DMS153 treated with DMSO at 0.1 percent for 48 hours (cell line): ENCODE measurements around the gene LRP6.
"Not testable (repeated sequence)": the region's sequence is repeated elsewhere in the genome, so short reads cannot be mapped to it uniquely, and the experiment has no call there.

ENCODE experiments used
- DNase-seq: peaks from one replicate; lab custom pipeline; 2025; ENCODE audit not compliant: unreplicated experiment; lab: John Stamatoyannopoulos, UW

Gene LRP6

GRCh38 chr12:12127304-12127703 lies 139.5 kb downstream of the LRP6 start:
- no peak for DNase-seq

GRCh38 chr12:12126551-12126950 lies 140.3 kb downstream of the LRP6 start:
- DNase-seq: no peak

GRCh38 chr12:12123036-12123604 lies 143.7 kb downstream of the LRP6 start:
- no peak for DNase-seq

- no peak for DNase-seq
Observed at GRCh38 chr12:12121061-12121460, 145.8 kb downstream of the LRP6 start.

GRCh38 chr12:12116677-12117076 lies 150.2 kb downstream of the LRP6 start:
- no peak for DNase-seq

- no peak for DNase-seq
Observed at GRCh38 chr12:12115514-12115913, 151.3 kb downstream of the LRP6 start.

GRCh38 chr12:12110923-12111555 lies 155.8 kb downstream of the LRP6 start:
- DNase-seq: not testable (repeated sequence)

- DNase-seq: no peak
Observed at GRCh38 chr12:12108441-12109058, 158.3 kb downstream of the LRP6 start.

- no peak for DNase-seq
Observed at GRCh38 chr12:12107678-12108077, 159.2 kb downstream of the LRP6 start.

- no peak for DNase-seq
Observed at GRCh38 chr12:12099102-12099501, 167.7 kb downstream of the LRP6 start.

- DNase-seq: no peak
Observed at GRCh38 chr12:12098691-12099015, 168.2 kb downstream of the LRP6 start.

GRCh38 chr12:12097891-12098690 lies 168.8 kb downstream of the LRP6 start:
- no peak for DNase-seq

- DNase-seq: no peak
Observed at GRCh38 chr12:12095021-12095420, 171.8 kb downstream of the LRP6 start.

GRCh38 chr12:12094481-12094880 lies 172.4 kb downstream of the LRP6 start:
- DNase-seq: no peak

- DNase-seq: peak; percentile 56
Observed at GRCh38 chr12:12091977-12092663, 174.7 kb downstream of the LRP6 start.

- no peak for DNase-seq
Observed at GRCh38 chr12:12091071-12091470, 175.8 kb downstream of the LRP6 start.

- DNase-seq: no peak
Observed at GRCh38 chr12:12088761-12089160, 178.1 kb downstream of the LRP6 start.

- no peak for DNase-seq
Observed at GRCh38 chr12:12088147-12088546, 178.7 kb downstream of the LRP6 start.

- DNase-seq: no peak
Observed at GRCh38 chr12:12087693-12088034, 179.2 kb downstream of the LRP6 start.

- DNase-seq: no peak
Observed at GRCh38 chr12:12086973-12087692, 179.7 kb downstream of the LRP6 start.

GRCh38 chr12:12086362-12086761 lies 180.5 kb downstream of the LRP6 start:
- DNase-seq: no peak
